Activated CD8-positive, alpha-beta memory T cell treated with anti-CD3 and anti-CD28 coated beads for 48 hours (primary cell): ENCODE data around the gene RBM25.
"Not testable (repeated sequence)": the region's sequence is repeated elsewhere in the genome, so short reads cannot be mapped to it uniquely, and the experiment has no call there.

ENCODE experiments used
- DNase-seq, 3 experiments: peaks; one replicate each; pipeline ENCODE4 v3.0.0-alpha.2; 2020; ENCODE audit warnings: low read depth in 2 of 3, low spot score in 2 of 3

The RBM25 gene

GRCh38 chr14:73168274-73168673 lies 109.9 kb downstream of the RBM25 start:
- no peak for DNase-seq

- DNase-seq = no peak
Observed at GRCh38 chr14:73168691-73169090, 110.4 kb downstream of the RBM25 start.

- not testable (repeated sequence) for DNase-seq
Observed at GRCh38 chr14:73169855-73170254, 111.5 kb downstream of the RBM25 start.

GRCh38 chr14:73170686-73171085 lies 112.4 kb downstream of the RBM25 start:
- DNase-seq = no peak

- no peak for DNase-seq
Observed at GRCh38 chr14:73172500-73172899, 114.2 kb downstream of the RBM25 start.

- no peak for DNase-seq
Observed at GRCh38 chr14:73173092-73173735, 114.9 kb downstream of the RBM25 start.
